EL (cell line): Measurements from ENCODE around the gene IGFBP7.
A peak's percentile ranks its signal among the peaks of the same experiment; 100 is the strongest.

ENCODE experiments used
- DNase-seq: peaks from one replicate; pipeline ENCODE4 v3.0.0-alpha.2; 2016

Gene IGFBP7

DNA sequence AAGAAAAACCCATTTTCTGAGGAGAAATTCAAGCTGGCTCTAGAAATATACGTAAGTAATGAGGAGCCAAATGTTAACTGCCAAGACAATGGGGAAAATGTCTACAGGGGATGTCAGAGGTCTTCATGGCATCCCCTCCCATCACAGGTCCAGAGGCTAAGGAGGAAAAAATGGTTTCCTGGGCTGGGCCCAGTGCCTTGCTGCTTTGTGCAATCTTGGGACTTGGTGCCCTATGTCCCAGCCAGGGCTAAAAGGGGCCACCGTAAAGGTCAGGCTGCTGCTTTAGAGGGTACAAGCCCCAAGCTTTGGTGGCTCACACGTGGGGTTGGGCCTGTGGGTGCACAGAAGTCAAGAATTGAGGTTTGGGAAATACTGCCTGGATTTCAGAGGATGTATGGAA is 17.2 kb upstream of the IGFBP7 start:
- DNase-seq = no peak

DNA sequence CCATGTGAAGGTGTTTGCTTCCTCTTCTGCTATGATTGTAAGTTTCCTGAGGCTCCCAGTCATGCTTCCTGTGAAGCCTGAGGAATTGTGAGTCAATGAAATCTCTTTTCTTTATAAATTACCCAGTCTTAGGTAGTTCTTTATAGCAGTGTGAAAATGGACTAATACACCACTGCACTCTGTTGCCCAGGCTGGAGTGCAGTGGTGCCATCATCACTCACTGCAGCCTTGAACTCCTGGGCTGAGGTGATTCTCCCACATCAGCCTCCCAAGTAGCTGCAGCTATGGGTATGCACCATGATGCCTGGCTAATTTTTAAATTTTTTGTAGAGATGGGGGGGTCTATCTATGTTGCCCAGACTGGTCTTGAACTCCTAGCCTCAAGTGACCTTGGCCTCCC is 15.8 kb upstream of the IGFBP7 start:
- DNase-seq = no peak

DNA sequence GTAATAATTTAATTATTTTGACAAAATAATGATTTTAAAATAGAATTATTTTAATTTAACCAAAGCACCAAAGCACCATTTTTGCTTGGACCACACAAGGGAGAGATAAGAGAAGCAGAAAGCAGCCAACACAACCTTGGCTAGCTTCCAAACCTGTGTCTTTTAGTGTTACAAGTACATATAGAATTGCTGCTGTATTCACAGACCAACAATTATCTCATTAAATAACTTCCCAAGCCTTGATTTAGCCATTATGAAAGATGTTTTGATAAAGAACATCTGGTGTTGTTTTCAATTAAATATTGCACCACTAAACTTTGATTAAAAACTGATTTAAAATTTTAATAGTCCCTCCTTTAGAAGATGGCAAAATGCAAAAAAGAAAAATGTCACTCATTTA is 14.0 kb upstream of the IGFBP7 start:
- no peak for DNase-seq

DNA sequence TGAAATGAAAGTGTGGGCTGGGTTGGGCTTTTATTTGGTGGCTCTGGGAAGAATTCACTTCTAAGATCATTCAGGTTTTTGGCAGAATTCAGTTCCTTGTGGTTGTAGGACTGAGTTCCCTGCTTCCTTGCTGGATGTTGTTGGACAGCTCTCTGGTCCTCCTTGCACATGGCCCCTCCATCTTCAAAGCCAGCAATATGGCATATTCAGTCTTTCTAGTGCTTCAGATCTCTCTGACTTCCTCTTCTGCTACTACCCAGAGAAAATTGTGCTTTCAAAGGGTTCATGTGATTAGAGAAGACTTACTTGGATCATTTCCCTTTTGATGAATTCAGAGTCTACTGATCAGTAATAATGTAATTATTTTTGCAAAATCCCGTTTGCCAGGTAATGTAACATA is 12.8 kb upstream of the IGFBP7 start:
- no peak for DNase-seq

DNA sequence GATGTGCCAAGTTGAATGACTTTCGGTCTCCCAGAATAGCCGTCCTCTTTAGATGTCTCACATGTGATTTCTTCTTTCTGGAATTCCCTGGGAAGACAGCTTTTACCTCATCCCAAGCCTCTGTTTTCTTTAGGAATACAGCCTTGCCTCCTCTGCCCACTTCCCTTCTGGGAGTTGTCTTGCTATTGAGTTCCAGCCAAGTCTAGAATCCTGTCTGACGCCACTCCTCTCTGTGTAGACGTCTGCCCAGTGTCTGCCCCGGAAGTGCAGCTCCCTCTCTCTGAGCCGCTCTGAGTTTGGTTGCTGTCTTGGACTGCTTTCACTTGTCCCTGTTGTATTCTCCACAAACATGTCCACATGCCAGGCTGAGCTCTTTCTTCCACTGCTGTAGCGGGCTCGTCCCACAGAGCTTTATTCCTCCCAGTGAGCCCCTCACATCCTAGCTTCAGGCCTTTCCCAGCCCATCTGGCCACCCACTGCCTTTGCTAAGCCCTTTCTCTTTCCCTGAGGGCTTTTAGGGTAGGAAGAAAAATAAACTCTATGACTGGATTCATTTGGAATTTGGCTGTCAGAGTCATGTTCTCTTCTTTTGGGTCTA is 9.0 kb upstream of the IGFBP7 start:
- DNase-seq = peak; percentile 94

DNA sequence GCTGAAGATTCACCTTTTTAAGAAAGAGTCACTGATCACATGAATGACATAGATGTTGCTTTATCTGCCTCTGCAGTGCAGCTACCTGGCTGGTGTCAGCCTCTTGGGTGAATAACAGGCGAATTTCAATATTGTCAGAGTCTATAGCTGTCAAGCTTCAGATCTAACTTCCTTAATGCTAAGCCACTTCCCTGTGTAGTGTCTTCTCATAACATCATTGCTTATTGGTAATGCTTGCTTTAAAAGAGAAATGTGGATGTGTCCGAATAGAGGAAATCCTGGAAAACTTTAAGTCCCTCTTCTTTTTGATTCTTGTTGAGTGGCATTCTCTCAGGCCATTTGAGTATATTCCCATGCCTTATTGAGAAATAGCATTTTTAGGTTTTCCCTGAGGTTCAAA is 7.3 kb upstream of the IGFBP7 start:
- DNase-seq = no peak

DNA sequence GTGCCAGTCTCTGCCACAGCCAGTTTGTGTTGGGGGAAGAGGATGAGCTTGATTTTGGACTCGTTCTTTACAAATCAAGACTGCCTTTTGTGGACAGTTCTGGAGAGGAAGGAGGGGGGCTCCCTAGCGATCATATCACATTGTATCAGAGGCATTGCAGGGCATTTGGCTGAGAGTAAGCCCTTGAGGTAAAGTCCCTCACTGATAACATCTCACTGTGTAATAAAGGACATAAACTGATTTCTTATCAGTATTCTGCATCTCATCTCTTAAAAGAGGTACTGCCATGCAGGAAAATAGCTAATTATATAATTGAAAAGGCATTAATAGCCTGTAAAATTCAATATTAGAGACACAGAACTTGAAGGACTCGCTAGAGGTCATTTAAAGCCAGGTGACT is 6.1 kb upstream of the IGFBP7 start:
- no peak for DNase-seq

DNA sequence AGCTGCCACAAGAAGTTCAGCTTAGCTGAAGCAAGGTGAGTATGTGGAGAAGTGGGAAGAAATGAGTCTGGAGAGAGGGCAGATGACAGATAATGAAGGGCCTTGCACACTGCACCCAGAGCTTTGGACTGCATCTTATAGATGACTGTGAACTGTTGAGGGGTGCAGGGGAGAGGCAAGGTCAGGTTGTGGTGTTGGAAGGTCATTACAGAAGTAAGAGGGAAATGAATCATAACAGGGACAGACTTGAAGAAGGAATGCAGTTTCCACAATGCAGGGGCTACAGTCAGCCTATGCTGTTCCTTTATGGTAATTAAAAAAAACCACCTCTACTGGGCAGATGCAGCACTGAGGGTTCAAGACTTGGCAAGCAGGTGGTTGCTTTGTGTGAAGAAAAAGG is 4.8 kb upstream of the IGFBP7 start:
- peak; percentile 88 for DNase-seq

DNA sequence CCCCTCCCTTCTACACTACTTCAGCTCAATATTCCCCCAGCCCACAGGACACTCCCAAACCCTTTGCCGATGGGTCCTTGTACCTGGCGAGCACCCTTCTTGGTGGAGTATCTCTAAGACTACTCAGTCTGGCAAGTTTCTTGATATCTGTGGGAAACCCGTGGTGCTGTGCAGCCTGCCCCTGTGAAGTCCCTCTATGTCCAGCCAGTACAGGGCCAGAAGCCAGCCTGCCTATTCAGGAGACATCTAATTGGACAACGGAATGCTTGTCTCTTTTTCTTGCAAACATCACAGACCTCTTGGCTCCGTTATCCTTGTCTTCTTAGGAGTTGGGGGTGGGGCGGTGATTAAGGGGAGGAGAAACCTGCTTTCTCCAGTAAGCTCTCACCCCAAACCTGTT is 3.7 kb upstream of the IGFBP7 start:
- no peak for DNase-seq

DNA sequence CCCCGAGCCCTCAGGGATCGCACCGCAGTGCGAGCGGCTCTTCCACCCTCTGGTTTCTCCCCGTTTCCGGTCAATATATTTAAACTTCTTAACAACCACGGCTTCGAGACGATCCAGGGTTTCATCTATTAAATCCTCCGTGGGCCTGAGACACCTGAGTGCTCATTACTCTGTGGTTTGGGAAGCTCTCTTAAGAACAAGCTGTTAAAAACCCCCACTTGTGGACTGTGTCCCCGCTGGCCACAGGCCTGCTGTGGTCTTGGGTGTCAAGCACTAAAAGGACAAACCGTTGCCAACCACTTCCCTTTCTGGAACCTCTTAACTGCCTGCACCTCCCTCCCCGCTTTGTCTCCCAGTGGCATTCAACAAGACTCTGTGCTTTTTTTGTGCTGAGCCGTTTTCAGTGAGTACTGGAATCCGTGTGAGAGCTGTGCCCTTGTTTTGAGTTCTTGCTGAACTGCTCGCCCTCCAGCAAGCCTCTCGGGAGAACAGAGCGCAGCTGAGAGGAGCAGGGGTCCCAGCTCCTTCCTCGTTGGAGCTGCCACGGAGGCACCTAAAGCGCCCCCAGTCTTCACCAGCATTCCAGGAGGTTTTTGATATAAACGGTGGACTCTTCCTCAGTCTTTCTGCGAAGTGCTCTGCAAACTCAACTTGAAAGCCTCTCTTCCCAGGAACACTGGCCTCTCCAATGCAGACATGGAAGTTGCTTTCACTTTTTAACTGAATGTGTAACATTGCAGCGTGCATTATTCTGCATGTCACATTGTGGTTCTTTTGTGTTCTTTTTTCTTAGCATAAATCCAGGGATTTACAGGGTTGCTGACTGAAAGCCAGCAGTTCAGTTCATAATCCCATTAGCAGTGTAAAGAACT is 691 bp upstream of the IGFBP7 start:
- DNase-seq = peak; percentile 72

DNA sequence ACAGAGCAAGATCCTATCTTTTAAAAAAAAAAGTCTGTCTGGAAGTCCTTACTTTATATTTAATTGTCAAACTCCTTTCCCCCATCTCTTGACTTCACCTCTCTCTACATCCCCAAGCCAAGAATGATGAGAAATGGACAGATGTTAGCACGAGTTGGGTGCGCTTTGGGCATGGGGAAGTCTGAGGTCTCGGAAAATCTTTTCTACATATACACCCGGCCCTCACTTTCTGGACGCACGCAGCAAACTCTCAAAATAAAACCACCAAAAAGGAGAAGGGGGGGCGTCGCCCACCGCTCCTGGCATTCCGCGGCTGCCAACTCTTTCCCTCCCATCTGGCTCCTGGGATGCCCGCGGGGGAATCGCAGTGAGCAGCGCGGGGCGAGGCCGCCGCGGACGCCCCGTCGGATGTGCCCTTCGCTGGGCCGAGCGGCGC is 756 bp downstream of the IGFBP7 start:
- DNase-seq = peak; percentile 38

DNA sequence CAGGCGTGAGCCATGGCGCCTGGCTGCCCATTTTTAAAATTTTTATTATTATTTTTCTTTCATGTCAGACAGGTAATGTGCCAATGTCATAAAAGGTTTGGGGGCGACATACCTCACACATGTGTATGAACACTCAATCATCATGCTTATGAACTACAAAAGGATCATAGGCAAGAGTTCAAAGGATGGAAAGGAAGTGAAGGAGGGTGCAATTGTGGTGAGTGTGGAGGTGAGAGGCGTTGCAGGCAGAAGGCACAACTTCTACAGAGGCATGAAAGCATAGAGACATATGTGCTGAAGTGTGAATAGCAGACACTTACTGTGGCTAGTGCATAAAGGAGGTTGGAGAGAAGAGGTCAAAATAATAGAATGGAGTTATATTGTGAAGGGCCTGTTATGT is 4.0 kb downstream of the IGFBP7 start:
- DNase-seq = no peak

DNA sequence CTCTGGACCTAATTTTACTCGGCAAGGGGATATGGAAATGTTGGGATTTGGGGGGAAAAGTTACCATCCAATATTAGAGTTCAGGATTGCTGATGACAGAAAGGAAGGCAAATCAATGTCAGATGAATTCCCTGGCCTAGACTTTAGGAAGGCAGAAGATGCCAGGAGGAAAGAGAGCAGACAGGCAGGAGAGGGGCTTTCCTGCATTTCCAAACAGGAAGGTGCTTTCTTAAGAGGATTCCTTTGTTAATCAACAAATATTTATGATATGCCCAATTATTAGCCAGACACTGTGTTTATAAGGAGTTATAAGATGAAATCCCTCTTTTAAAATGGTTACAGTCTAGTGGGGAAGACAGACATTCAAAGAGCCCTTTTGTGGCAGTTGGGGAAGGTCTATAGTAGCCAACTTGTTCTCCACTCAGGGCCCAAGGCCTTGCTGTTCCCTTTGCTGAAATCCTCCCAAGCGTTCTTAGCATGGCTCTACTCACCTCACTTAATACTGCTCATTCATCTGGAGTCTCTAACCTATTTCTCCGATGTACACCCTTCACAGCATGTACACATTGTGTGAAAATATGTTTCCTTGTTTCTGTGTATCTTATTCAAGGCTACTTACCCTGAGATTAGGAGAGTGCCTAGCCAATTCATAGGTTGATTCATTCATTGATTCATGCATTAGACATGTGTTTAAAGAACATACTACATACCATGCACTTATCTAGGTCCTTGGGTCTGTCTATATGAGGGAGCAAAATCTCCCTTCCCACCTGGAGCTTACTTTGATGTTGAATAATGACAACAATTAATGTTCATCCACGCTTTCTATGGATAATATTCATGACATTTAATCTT is 5.3 kb downstream of the IGFBP7 start:
- DNase-seq = no peak

DNA sequence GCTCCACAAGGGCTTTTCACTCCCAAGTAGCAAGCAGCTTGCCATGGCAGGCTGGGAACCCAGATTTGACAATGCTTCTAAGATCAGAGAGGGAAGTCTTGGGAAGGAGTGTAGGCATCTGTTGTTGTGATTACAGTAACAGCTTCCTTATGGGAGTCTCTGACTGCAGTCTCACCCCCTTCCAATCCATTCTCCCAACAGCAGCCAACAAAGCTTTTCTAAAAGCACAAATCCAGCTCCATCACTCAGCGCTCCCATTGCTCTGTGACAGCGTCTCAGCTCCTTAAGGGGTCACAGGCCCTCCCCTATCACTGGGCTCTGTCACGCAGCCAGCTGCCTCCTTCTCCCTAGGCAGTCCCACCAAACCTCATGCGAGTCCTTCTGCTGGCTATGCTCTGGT is 7.1 kb downstream of the IGFBP7 start:
- peak; percentile 43 for DNase-seq

DNA sequence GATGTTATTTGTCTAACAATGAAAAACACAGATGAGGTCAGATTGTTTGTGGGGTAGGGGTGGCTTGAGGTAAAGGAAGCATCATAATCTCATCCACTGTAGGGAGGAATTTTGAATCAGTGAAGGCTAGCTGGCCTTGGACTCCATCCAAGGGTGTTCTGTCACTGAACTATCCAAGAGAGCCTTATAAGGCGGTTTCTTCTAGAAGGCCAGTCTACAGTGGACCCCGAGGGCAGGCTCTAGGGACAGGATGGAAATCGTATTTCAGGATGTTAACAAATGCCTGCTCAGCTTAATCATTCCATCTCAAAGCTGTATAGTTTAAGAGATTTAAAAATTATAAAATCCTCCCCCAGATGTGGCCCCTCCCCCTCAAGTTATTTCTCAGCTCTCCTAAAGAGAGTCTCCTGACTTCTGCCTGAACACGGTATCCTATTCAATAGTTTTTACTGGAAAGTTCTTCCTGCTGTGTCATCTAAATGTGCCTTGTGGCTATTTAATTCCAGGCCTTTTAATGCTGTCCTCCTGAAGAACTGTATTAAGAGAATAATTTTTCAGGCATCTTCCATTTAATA is 8.0 kb downstream of the IGFBP7 start:
- DNase-seq = peak; percentile 98

DNA sequence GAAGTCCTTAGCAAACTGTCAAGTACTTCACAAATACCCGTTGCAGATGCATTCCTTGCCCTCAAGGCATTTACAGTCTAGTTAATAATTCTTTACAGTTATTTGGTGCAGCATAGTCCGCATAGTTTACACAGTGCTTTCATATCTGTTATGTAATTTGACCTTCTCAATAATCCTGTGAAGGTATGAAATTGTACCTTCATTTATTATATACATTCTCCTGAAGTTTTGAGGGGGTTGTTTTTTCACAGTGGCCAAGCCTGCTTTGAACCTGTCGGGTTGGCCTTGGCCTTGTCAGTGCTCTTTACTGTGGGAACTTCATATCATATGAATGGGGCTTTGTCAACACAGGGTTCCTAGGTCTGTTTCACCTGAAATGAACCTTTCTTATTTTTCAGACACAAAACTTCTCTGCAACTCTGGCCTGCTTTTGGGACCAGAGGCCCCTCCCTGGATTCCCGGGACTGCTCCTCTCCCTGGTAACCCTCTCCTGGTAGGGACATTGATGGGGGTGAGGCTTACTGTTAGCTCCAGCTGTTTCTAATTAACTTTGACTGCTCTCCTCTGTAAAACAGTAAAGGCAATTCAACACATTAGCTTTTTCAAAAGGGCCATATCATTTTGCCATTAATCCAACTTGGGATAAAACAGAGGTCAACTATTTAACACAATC is 9.1 kb downstream of the IGFBP7 start:
- DNase-seq = peak; percentile 44

DNA sequence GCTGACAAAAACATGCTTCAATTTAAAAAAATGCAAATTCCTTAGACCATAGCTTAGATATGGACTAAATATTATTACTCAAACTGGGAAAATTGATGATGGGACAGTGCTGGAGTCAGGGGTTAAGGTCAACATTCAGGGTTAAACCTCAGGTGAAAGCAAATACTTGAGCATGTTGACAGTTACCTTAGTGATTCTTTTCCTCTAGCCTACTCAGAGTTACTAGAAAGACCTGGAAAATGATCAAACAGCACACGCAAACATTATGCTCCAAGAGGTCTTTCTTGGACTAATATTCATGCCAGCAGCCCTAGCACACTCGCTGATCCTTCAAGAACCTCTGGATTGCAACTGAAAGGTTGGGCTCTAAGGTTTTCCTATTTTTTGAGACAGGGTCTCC is 10.8 kb downstream of the IGFBP7 start:
- DNase-seq = no peak

DNA sequence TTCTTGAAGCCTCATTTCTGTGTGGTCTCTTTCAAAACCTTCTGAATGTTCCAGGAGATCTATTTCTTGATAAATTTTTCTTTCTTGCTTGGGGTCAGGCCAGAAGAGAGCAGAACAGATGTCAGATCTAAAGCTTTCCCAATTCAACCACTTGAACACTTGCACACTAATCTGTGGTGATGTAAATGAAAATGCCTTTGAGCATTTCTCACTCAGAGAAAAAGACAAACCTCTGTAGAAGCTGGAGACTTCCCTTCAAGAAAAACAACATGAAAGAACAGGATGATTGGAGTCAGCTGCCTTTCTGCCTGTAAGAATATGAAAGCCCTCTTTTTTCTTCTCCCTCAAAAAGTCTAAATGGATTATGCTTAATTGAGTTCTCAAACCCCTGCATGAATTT is 11.2 kb downstream of the IGFBP7 start:
- peak; percentile 72 for DNase-seq

DNA sequence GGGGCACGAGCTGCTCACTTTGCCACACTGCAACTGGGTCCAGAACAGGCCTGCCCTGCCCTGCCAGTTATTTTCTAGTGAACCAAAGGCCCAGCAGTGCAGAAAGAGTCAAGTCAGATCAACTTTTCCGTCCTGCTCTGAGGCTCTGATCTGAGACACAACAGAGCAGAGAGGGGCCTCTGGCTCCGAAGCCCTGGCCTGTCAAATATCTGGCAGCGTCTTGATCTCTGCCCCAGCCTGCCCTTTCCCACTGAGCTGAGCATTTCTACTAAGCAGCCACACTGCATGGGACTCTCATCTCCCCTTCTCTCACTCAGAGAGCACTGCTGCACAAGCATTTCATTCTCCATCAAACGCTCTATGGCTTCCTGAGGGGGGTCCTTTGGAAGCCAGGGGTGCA is 11.8 kb downstream of the IGFBP7 start:
- DNase-seq = no peak

DNA sequence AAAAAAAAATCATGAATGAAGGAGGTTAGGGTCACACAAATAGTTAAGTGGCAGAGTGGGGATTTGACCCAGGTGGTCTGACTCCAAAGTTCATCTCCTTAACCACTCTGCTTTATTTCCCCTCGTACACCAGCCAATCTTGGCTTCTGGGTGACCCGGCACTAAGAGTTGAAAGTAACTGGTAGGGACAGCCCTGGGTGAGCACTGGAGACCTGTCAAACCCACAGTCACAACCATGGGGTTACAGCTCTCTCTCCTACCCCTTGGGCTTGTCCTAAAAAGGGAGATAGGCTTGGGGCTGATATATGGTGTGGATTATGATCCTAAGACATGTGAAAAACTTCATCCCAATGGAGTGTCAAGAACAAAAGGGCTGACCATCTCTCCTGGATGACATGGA is 12.5 kb downstream of the IGFBP7 start:
- DNase-seq = no peak

DNA sequence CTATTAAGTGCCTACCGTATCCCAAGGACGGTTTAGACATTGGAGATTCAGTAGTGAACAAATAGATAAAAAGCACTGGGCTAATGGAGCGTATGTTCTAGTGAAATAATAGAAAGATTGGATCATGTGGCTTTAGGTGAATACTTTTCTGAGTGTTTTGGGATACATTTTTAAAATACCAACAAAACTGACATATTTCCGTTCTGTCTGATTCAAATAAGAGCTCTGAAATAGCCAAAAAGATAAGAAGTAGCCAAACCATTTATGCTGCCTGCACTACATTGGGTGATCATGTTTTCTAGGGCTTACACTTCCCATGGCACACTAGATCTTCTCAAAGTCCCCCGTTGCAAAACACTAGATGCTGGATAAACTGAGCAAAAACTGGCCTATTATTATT is 14.2 kb downstream of the IGFBP7 start:
- DNase-seq = no peak

DNA sequence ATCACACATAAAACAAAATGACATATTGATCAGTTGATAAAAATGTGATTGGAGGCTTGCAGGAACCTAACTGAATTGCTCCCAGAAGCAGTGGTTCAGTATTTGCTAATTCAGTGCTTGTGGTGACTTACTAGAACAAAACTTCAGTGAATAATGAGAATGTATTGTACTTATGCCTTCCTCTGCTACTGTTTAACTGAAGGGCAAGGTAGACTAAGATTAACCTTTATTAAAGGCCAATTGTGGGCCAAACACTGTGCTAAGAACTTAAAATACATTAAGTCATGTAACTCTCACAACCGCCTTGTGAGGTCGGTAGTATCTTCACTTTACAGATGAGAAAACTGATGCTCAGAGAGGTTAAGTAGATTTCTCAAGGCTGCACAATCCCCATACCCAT is 14.9 kb downstream of the IGFBP7 start:
- no peak for DNase-seq

DNA sequence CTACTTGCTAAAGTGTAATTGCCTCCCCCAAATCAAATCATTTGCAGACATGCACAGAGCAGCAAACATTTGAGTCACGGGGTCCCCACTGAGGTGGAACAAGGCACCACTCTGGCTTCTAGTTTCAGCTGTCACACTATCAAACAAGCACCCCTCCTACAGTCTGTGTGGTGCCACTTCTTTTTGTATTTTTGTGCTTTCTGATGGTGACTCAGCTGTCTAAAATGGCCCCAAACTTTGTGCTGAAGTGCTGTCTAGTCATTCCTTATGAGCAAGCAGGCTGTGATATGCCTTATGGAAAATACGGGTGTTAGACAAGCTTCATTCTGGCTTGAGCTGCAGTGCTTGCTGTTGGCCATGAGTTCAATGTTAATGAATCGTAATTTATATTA is 15.4 kb downstream of the IGFBP7 start:
- DNase-seq = peak; percentile 69
